Occipital lobe (tissue), 2 donors: ENCODE results near the gene POU2F3. TPM values are rescaled to one million over a fixed set of nuclear protein-coding genes. Genes with fewer than 3 reads are reported as not detected.

Experiments
- DNase-seq: peaks from one replicate; lab custom pipeline; 2025; lab: John Stamatoyannopoulos, UW
- total RNA-seq: library from RNA; depleted of rRNA; stranded (reverse); fragments of >200 nt; gene quantifications from one replicate; pipeline ENCODE4 v1.2.3, GENCODE V29; 2014

The POU2F3 gene
- total RNA-seq, 1 donor from 2014 or later, result not detected

- peak; percentile 24 for DNase-seq
These were observed 77.1 kb downstream of the POU2F3 start for GRCh38 chr11:120316880-120317688.

GRCh38 chr11:120317689-120318480 is 77.9 kb downstream of the POU2F3 start:
- no peak for DNase-seq

GRCh38 chr11:120318906-120319305 is 79.0 kb downstream of the POU2F3 start:
- no peak for DNase-seq

GRCh38 chr11:120324932-120325810 is 85.2 kb downstream of the POU2F3 start, which contains the start of gene TLCD5:
TSS of gene TLCD5 (plus strand) at chr11:120325299. CDS start at chr11:120327442, 2,143 bp downstream.
- peak; percentile 70 for DNase-seq

GRCh38 chr11:120326228-120326627 is 86.3 kb downstream of the POU2F3 start:
- DNase-seq, result no peak

GRCh38 chr11:120326845-120327281 is 86.9 kb downstream of the POU2F3 start:
- DNase-seq, result no peak

GRCh38 chr11:120327311-120327710 is 87.4 kb downstream of the POU2F3 start:
- no peak for DNase-seq

- no peak for DNase-seq
These were observed 89.6 kb downstream of the POU2F3 start for GRCh38 chr11:120329556-120329955.

GRCh38 chr11:120330045-120330444 is 90.1 kb downstream of the POU2F3 start:
- DNase-seq, result no peak

GRCh38 chr11:120331301-120331996 is 91.5 kb downstream of the POU2F3 start:
- no peak for DNase-seq

GRCh38 chr11:120332822-120333716 is 93.1 kb downstream of the POU2F3 start:
- DNase-seq, result no peak

GRCh38 chr11:120333801-120334200 is 93.9 kb downstream of the POU2F3 start:
- DNase-seq, result no peak

- no peak for DNase-seq
These were observed 94.4 kb downstream of the POU2F3 start for GRCh38 chr11:120334332-120334731.

- DNase-seq, result peak; percentile 15
These were observed 95.0 kb downstream of the POU2F3 start for GRCh38 chr11:120334894-120335462.

GRCh38 chr11:120335556-120335907 is 95.6 kb downstream of the POU2F3 start:
- DNase-seq, result no peak

- peak; percentile 89 for DNase-seq
These were observed 96.1 kb downstream of the POU2F3 start, which contains the start of gene ARHGEF12 for GRCh38 chr11:120335908-120336640. TSS of gene ARHGEF12 (plus strand) at chr11:120336413. CDS start at chr11:120337244, 831 bp downstream.

GRCh38 chr11:120336641-120337354 is 96.9 kb downstream of the POU2F3 start:
- peak; percentile 53 for DNase-seq
